Caco-2 (cell line): ENCODE data around the gene POU5F2. TPM values are rescaled to one million over a fixed set of nuclear protein-coding genes. Genes with fewer than 3 reads are reported as not detected.

Source experiments
- BruUV-seq: library from RNA; stranded (reverse); fragments of 400-500 nt; replicated peaks from 2 replicates; lab custom pipeline; 2021; lab: Mats Ljungman, UMichigan
- CTCF ChIA-PET: fragments of 300-600 bp; sonication (Branson Sonifier 250); formaldehyde crosslinking; loops from one replicate; lab custom pipeline; 2022; ENCODE audit warnings: antibody characterized with exemption; lab: Charles Lee
- POLR2A ChIA-PET: fragments of 300-600 bp; sonication (Branson Sonifier 250); formaldehyde crosslinking; loops from one replicate; lab custom pipeline; 2022; ENCODE audit warnings: antibody characterized with exemption; lab: Charles Lee
- DNase-seq, 2 experiments: peaks; one replicate each; pipeline versions ENCODE4 v3.0.0 to v3.0.0-alpha.2; 2020 to 2022
- H3K27me3 ChIP-seq: replicated peaks from 2 replicates; pipeline ENCODE4 v1.6.0; 2011; ENCODE audit warnings: low read length; ENCODE audit not compliant: control insufficient read depth, insufficient read depth
- H3K36me3 ChIP-seq: 2 replicates; pipeline ENCODE4 v1.5.1; 2011; ENCODE audit warnings: low read length; ENCODE audit not compliant: control insufficient read depth, insufficient read depth
- H3K4me1 ChIP-seq: fragments of 250-450 bp; sonication (Bioruptor Pico); 2 replicates; pipeline ENCODE4 v1.5.1; 2020; ENCODE audit warnings: mild to moderate bottlenecking
- H3K4me3 ChIP-seq: 2 replicates; pipeline ENCODE4 v1.5.1; 2011; ENCODE audit warnings: low read depth, mild to moderate bottlenecking, control low read depth, low read length
- H3K9me3 ChIP-seq: fragments of 250-450 bp; sonication (Bioruptor Pico); 2 replicates; pipeline ENCODE4 v1.5.1; 2020; ENCODE audit warnings: mild to moderate bottlenecking, moderate library complexity
- H3K27ac Mint-ChIP-seq: one replicate; pipeline ENCODE4 v1.8.0; 2022; ENCODE audit warnings: mixed read lengths; ENCODE audit not compliant: unreplicated experiment
- H3K27me3 Mint-ChIP-seq: one replicate; pipeline ENCODE4 v1.8.0; 2022; ENCODE audit warnings: mixed read lengths; ENCODE audit not compliant: insufficient read depth, unreplicated experiment
- H3K36me3 Mint-ChIP-seq: one replicate; pipeline ENCODE4 v1.8.0; 2022; ENCODE audit warnings: mild to moderate bottlenecking, mixed read lengths; ENCODE audit not compliant: insufficient read depth, unreplicated experiment
- H3K4me1 Mint-ChIP-seq: one replicate; pipeline ENCODE4 v1.8.0; 2022; ENCODE audit warnings: low read depth, mixed read lengths; ENCODE audit not compliant: unreplicated experiment
- H3K4me3 Mint-ChIP-seq: one replicate; pipeline ENCODE4 v1.8.0; 2022; ENCODE audit warnings: mild to moderate bottlenecking, moderate library complexity, mixed read lengths; ENCODE audit not compliant: unreplicated experiment
- H3K9me3 Mint-ChIP-seq: one replicate; pipeline ENCODE4 v1.8.0; 2022; ENCODE audit warnings: mixed read lengths; ENCODE audit not compliant: unreplicated experiment
- intact Hi-C: fragments of 100-400 bp; cut with micrococcal nuclease; formaldehyde crosslinking; loops from one replicate; pipeline ENCODE4 v1.10.0; 2022; ENCODE audit not compliant: unreplicated experiment
- total RNA-seq: library from RNA; stranded (reverse); gene quantifications from 2 replicates; pipeline ENCODE4 v1.2.3, GENCODE V29; 2022
- TF ChIP-seq, protein P1 (sequence below), 2 experiments: fragments of 200-600 bp in 1 of 2; IDR thresholded peaks; 1 replicate in 1 of 2; 2 replicates in 1 of 2; pipeline versions ENCODE4 v1.5.1 to v1.8.0; 2011 to 2022; ENCODE audit warnings: antibody characterized with exemption in 1 of 2, control low read depth in 1 of 2, inconsistent platforms in 1 of 2, low read depth in 1 of 2, low read length in 1 of 2, mild to moderate bottlenecking in 1 of 2, moderate library complexity in 1 of 2; ENCODE audit not compliant: insufficient read depth in 1 of 2, severe bottlenecking in 1 of 2, unreplicated experiment in 1 of 2

Gene POU5F2
- total RNA-seq, 1 experiment from 2014 or later, result 0.59 TPM

DNA sequence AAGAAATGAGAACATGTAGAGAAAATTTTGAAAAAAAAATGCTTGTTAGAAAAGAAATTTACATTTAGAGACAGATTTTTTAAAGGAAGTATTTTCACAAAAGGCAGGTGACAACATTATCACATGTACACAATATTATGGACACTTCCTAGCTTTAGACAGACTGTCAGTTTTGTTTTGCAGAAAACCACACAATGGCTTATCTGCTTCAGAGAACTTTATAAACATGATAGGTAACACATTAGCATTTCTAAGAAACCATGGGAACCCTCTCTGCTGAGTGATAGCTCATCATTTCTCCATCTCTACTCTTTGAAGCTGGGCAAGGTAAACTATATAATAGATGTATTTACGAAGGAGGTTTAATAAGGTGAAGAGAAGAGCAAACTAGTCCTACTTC is 25.6 kb downstream of the POU5F2 start:
- no peak overlapping the region for H3K4me3 Mint-ChIP-seq
- H3K36me3 ChIP-seq, result no peaks in the 10 kb centered on the region
- no peak for DNase-seq
- no peak overlapping the region for H3K4me3 ChIP-seq
- no peaks in the 10 kb centered on the region for H3K9me3 Mint-ChIP-seq
- H3K4me1 Mint-ChIP-seq, result peaks cover 6% of the 10 kb centered on the region
- POLR2A ChIA-PET, result no interaction called here
- no peaks in the 10 kb centered on the region for H3K27me3 Mint-ChIP-seq
- no TSS peak for BruUV-seq
- TF ChIP-seq, protein P1, sequence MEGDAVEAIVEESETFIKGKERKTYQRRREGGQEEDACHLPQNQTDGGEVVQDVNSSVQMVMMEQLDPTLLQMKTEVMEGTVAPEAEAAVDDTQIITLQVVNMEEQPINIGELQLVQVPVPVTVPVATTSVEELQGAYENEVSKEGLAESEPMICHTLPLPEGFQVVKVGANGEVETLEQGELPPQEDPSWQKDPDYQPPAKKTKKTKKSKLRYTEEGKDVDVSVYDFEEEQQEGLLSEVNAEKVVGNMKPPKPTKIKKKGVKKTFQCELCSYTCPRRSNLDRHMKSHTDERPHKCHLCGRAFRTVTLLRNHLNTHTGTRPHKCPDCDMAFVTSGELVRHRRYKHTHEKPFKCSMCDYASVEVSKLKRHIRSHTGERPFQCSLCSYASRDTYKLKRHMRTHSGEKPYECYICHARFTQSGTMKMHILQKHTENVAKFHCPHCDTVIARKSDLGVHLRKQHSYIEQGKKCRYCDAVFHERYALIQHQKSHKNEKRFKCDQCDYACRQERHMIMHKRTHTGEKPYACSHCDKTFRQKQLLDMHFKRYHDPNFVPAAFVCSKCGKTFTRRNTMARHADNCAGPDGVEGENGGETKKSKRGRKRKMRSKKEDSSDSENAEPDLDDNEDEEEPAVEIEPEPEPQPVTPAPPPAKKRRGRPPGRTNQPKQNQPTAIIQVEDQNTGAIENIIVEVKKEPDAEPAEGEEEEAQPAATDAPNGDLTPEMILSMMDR (IDR thresholded peaks at IDR 0.05; ENCODE audit: insufficient read depth in 1 of 2, low read depth in 1 of 2, low read length in 1 of 2, severe bottlenecking in 1 of 2, unreplicated experiment in 1 of 2), result no peak
- no peaks in the 10 kb centered on the region for H3K9me3 ChIP-seq
- H3K27me3 ChIP-seq, result no peaks in the 10 kb centered on the region
- H3K27ac Mint-ChIP-seq, result no peak overlapping the region
- intact Hi-C loops, result loop anchor here (5.0 kb wide), 1 partner anchor 93 kb away; no protein-coding TSS in a partner anchor
- H3K4me1 ChIP-seq, result 0 out of 2 replicates have a peak, but pooled peaks cover 3% of the 10 kb centered on the region
- no peaks in the 10 kb centered on the region for H3K36me3 Mint-ChIP-seq
- CTCF ChIA-PET, result no interaction called here

GRCh38 chr5:93715327-93715726 is 26.1 kb downstream of the POU5F2 start:
- ChIA-PET POLR2A (no interaction called here), CTCF (interaction anchor here (0.6 kb wide), 1 partner anchor 133 kb away, joined by 4 read pairs; the partner anchor contains the start of gene NR2F1)
- Mint-ChIP-seq H3K27me3 (no peaks in the 10 kb centered on the region), H3K4me3 (no peak overlapping the region), H3K9me3 (no peaks in the 10 kb centered on the region), H3K4me1 (peaks cover 6% of the 10 kb centered on the region), H3K27ac (no peak overlapping the region), H3K36me3 (no peaks in the 10 kb centered on the region)
- TF ChIP-seq, protein P1 (IDR thresholded peaks at IDR 0.05; ENCODE audit: insufficient read depth in 1 of 2, low read depth in 1 of 2, low read length in 1 of 2, severe bottlenecking in 1 of 2, unreplicated experiment in 1 of 2), result no peak
- no peaks in the 10 kb centered on the region for H3K27me3 ChIP-seq
- no peaks in the 10 kb centered on the region for H3K36me3 ChIP-seq
- no TSS peak for BruUV-seq
- H3K9me3 ChIP-seq, result no peaks in the 10 kb centered on the region
- no peak for DNase-seq
- intact Hi-C loops, result loop anchor here (5.0 kb wide), 1 partner anchor 93 kb away; no protein-coding TSS in a partner anchor
- H3K4me1 ChIP-seq, result 0 out of 2 replicates have a peak, but pooled peaks cover 3% of the 10 kb centered on the region
- H3K4me3 ChIP-seq, result no peak overlapping the region

- no peak overlapping the region for H3K4me3 ChIP-seq
- H3K36me3 ChIP-seq, result no peaks in the 10 kb centered on the region
- Mint-ChIP-seq H3K27me3 (no peaks in the 10 kb centered on the region), H3K36me3 (no peaks in the 10 kb centered on the region), H3K4me3 (no peak overlapping the region), H3K4me1 (no peaks in the 10 kb centered on the region), H3K27ac (no peak overlapping the region), H3K9me3 (no peaks in the 10 kb centered on the region)
- H3K9me3 ChIP-seq, result no peaks in the 10 kb centered on the region
- DNase-seq, result no peak
- H3K4me1 ChIP-seq, result no peaks in the 10 kb centered on the region
- ChIA-PET POLR2A (no interaction called here), CTCF (no interaction called here)
- H3K27me3 ChIP-seq, result no peaks in the 10 kb centered on the region
- no TSS peak for BruUV-seq
- TF ChIP-seq, protein P1 (IDR thresholded peaks at IDR 0.05; ENCODE audit: insufficient read depth in 1 of 2, low read depth in 1 of 2, low read length in 1 of 2, severe bottlenecking in 1 of 2, unreplicated experiment in 1 of 2), result no peak
- intact Hi-C loops, result no loop called here
Observed at GRCh38 chr5:93708442-93708841, 33.0 kb downstream of the POU5F2 start.
